HG02981 (cell line): ENCODE results near the gene DVL2.
A peak's percentile ranks its signal among the peaks of the same experiment; 100 is the strongest.

ENCODE experiments used
- ATAC-seq: cut with Tn5 transposase; IDR thresholded peaks from one replicate; pipeline ENCODE4 v1.9.1; 2021; ENCODE audit warnings: mild to moderate bottlenecking, moderate library complexity; ENCODE audit not compliant: unreplicated experiment

The DVL2 gene

GRCh38 chr17:7219812-7220592 is 14.3 kb downstream of the DVL2 start, which contains the start of the genes ACADVL and DLG4:
Gene ACADVL (plus strand): TSS chr17:7219938. CDS start chr17:7219985, 47 bp downstream.
Gene DLG4 (minus strand): TSS chr17:7219836.
- peak; percentile 48 for ATAC-seq

- ATAC-seq, result no peak
Measured at GRCh38 chr17:7219229-7219811, 15.0 kb downstream of the DVL2 start.

- no peak for ATAC-seq
Measured at GRCh38 chr17:7218758-7219157, 15.6 kb downstream of the DVL2 start.

DNA sequence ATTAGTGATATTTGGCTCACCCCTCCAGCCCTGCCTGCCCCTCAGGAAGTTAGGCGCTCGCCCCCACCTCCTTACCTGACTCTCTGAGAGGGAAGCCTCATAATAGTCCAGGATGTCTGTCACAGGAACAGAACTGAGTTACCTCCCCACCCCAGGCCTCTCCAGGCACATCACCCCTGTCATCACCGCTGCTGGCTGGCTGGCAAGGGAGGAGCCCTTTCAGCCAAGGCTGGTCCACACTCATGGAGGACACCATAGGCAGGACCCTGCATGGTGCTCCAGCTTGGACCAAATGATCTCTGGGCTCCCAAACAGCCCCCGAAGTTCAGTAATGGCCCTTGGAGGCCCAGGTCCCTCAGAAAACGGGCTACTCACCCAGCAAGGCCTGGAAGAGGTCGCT is 16.2 kb downstream of the DVL2 start:
- ATAC-seq, result no peak

- no peak for ATAC-seq
Measured at GRCh38 chr17:7217113-7217987, 17.0 kb downstream of the DVL2 start.

GRCh38 chr17:7216242-7217112 is 17.8 kb downstream of the DVL2 start:
- ATAC-seq, result no peak

DNA sequence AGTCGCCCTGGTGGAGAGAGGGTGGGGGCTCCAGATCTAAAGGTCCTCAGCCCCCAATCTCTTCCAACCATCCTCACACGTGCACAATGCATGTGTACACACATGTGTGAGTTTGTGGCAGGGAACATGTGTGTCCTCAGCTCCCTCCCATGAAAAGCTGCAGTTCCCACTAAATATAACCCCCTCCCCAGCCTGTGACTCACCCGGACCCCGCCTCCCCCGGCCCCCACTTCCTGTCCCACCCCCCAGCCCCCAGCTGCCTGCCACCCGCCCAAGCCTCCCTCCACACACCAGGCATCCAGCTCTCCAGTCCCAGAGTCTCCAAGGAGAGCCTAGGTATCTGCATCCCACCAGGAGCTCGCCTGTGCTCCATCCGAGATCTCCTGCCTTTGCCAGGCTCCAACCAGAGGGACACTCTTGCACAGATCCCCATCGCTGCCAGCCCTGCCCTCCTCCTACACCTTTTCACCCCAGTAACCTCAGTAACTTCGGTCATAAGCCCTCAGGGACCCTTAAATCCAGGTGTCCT is 18.6 kb downstream of the DVL2 start:
- no peak for ATAC-seq

DNA sequence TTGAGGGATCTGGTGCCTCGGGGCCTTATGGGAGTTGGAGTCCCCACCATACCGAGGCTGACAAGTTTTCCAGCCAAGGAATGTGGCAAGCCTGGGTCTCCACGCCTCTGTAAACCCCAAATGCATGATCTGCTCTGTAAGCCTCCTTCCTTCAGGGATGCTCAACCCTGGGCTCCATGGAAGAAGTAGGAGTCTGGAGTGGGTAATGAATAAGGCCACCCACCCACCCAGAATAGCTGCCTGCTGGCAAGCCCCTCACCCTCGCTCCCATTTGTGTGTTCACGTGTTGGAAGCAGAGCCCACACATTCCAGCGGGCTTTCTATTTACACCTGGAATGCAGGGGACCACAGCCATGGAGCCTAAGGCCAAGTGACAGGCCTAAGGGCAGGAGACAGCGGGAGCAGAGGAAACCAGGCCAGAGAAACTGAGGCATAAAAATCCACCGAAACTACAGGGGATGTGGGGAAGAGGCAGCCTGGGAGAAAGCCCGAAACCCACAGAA is 19.1 kb downstream of the DVL2 start:
- ATAC-seq, result no peak

DNA sequence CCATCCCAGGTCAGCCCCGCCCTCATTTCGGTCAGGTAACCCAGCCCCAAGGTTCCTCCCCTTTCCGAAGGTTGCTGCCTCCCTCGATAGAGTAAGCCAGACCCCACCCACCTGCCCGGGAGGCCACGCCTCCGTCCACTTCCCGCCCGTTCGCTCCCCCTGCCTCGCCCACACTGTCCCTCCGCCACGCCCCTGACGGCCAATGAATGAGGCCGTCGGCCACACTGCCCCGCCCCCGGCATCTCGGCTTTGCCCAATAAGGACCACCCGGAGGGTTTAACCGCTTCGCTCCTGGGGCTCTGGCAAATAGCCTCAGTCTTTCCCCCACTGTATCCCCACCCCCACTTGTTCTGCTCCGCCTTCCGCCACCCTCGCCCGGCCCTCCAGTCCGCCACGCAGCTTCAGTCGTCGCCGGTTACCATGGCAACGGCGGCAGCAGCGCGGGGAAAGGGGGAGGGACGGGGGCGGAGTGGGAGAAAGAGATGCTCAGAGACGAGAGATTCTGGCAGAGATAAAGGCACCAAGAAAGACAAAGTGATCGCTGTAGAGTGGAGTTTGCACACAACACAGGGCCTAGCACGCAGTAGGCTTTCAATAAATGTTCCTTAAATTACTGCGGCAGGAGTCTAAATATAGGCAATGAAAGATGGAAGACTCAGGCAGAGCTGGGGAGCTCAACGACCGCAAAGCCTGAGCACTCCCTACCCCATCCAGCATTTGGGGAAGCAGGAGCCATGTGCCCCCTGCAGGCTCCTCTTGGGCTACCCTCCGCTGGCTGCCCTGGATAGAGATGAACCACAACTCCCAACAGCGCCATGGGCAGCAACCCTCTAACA is 19.8 kb downstream of the DVL2 start:
- peak; percentile 70 for ATAC-seq

DNA sequence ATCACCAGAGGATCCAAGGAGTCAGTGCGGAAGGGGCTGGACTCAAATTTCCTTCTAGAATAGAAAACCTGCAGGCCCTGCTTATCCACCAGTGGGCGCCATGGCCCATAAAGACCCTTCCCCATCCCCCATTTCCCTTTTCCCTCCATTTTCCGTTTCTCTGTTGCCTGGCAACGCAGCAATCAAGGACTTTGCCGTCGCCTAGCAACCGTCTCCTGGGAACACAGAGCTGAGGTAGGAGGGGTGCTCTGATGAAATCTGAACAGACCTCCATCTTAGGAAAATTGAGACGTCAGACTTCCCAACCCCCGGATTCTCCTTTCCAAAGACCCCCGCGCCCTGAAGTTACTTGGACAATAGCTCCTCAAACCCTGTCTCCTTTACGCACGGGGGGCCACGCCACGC is 20.4 kb downstream of the DVL2 start:
- no peak for ATAC-seq

DNA sequence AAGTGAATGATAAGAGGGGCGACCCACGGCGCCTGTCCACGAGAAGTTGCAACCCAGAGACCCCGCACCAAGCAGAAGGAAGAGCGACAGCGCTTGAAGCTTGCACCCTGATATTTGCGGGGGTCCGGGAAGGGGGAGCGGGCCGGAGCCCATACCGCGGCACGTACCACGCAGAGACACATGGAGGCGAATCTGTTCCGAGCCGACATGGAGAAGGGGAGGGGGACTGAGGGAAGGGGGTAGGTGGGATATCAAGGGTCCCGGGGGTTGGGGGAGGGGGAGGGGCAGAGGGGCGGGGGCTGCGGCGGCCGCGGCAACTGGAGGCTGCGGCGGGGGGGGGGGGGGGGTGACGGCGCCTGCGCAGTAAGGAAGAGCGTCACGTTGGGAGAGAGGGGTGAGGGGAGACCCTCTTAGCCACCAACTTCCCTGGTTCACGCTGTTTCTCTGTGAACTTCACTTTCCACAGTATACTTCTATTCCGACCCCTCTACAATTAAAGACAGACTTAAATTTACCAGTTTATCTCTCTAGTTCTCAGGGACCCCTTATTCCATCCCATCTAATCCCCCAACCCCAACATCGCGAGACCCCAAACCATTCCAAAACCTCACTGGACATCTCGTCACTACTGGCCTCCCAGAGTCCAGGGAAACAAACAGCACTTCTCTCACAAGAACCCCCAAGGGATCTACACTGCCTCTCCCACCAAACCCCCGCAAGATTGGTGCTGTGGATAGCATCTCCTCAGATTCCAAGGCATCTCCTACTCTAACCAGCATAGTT is 22.6 kb downstream of the DVL2 start:
- ATAC-seq, result no peak

- ATAC-seq, result no peak
Measured at GRCh38 chr17:7208754-7209460, 25.4 kb downstream of the DVL2 start.

- no peak for ATAC-seq
Measured at GRCh38 chr17:7208027-7208571, 26.2 kb downstream of the DVL2 start.

DNA sequence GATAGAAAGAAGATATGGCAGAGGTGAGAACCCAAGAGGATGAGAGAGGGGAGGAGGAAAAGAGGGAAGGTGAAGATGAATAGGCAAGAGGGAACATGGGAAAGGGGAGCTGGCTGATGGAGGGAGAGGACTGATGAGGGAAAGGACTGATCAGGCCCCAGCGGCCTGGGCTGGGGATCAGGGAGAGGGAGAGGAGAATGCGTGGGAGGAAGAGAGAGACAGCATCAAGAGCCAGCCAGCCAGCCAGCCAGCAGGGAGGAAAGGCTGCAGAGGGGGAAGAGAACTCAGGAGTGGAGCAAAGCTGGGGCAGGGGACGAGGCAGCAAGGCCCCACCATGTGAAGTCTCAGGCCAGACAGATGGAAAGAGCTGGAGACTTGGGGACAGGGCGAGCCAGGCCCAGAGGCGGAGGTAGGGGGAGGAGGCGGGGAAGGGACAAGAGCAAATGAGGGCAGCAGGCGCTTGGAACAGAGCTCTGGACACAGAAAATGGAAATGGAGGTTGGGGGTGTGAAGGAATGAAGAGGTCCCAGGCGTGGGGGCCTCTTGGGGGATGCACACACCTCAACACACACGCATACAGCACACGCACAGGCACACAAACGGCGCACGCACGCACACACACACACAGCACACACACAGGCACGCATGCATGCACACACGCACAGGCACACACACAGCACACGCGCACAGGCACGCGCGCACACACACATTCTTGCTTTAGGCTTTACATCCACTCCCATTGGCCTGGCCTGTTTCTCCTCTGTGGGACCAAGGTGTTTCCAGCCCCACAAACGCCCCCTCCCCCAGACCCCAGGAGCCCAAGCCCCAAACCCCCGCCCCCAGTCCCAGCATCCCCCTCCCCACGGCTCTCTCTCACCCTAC is 27.0 kb downstream of the DVL2 start:
- ATAC-seq, result no peak

DNA sequence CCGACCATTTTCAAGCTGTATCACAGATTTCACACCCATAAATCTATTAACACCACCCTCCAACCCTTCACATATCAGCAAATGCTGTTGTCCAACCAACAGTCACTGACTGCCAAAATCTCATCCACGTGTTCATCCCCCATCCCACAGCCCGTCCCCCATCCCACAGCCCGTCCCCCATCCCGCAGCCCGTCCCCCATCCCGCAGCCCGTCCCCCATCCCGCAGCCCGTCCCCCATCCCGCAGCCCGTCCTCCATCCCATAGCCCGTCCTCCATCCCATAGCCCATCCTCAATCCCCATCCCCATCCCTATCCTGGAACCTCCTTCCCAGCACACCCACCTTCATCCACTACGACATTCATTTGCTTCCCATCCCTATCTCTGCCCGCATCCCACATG is 28.8 kb downstream of the DVL2 start:
- ATAC-seq, result no peak

GRCh38 chr17:7204828-7205461 is 29.4 kb downstream of the DVL2 start:
- ATAC-seq, result peak; percentile 86
